ENCODE data around the gene AKAP3. TPM values are rescaled to one million over a fixed set of nuclear protein-coding genes. Genes with fewer than 3 reads are reported as not detected.

The AKAP3 gene
- total RNA-seq, 1 donor from 2014 or later = 0.06 TPM

GRCh38 chr12:4630262-4630661, 18.6 kb downstream of the AKAP3 start:
- DNase-seq (ENCODE audit: low read depth) = no peak
- no peak overlapping the region for H3K4me3 ChIP-seq (ENCODE audit: low read depth, low read length)
- TF ChIP-seq CTCF (conservative IDR thresholded peaks at IDR 0.05; ENCODE audit: low read depth, low read length) = no peak

- no peak for TF ChIP-seq CTCF (conservative IDR thresholded peaks at IDR 0.05; ENCODE audit: low read depth, low read length)
- DNase-seq (ENCODE audit: low read depth) = no peak
- no peak overlapping the region for H3K4me3 ChIP-seq (ENCODE audit: low read depth, low read length)
These were observed 20.4 kb downstream of the AKAP3 start for GRCh38 chr12:4628406-4628805.

- no peak for TF ChIP-seq CTCF (conservative IDR thresholded peaks at IDR 0.05; ENCODE audit: low read depth, low read length)
- DNase-seq (ENCODE audit: low read depth) = no peak
- H3K4me3 ChIP-seq (ENCODE audit: low read depth, low read length) = no peak overlapping the region
These were observed 22.3 kb downstream of the AKAP3 start for GRCh38 chr12:4626543-4626942.

- H3K4me3 ChIP-seq (ENCODE audit: low read depth, low read length) = no peak overlapping the region
- no peak for TF ChIP-seq CTCF (conservative IDR thresholded peaks at IDR 0.05; ENCODE audit: low read depth, low read length)
- no peak for DNase-seq (ENCODE audit: low read depth)
These were observed 27.3 kb downstream of the AKAP3 start for GRCh38 chr12:4621511-4621910.

GRCh38 chr12:4615667-4616066, 33.2 kb downstream of the AKAP3 start:
- H3K4me3 ChIP-seq (ENCODE audit: low read depth, low read length) = no peak overlapping the region
- DNase-seq (ENCODE audit: low read depth) = no peak
- TF ChIP-seq CTCF (conservative IDR thresholded peaks at IDR 0.05; ENCODE audit: low read depth, low read length) = no peak

GRCh38 chr12:4610481-4610880, 38.4 kb downstream of the AKAP3 start:
- no peak for TF ChIP-seq CTCF (conservative IDR thresholded peaks at IDR 0.05; ENCODE audit: low read depth, low read length)
- DNase-seq (ENCODE audit: low read depth) = no peak
- H3K4me3 ChIP-seq (ENCODE audit: low read depth, low read length) = no peak overlapping the region

GRCh38 chr12:4609071-4609470, 39.8 kb downstream of the AKAP3 start:
- no peak overlapping the region for H3K4me3 ChIP-seq (ENCODE audit: low read depth, low read length)
- TF ChIP-seq CTCF (conservative IDR thresholded peaks at IDR 0.05; ENCODE audit: low read depth, low read length) = no peak
- no peak for DNase-seq (ENCODE audit: low read depth)
